AG09309 (cell line): ENCODE data around the gene RRBP1.
A peak's percentile ranks its signal among the peaks of the same experiment; 100 is the strongest.

Experiments
- DNase-seq: peaks from one replicate; pipeline ENCODE4 v3.0.0-alpha.2; 2010; ENCODE audit warnings: low read depth
- H3K4me3 ChIP-seq: 2 replicates; pipeline ENCODE4 v1.5.1; 2011; ENCODE audit warnings: mild to moderate bottlenecking, low read depth, low read length, moderate library complexity; ENCODE audit not compliant: control insufficient read depth
- CTCF ChIP-seq: IDR thresholded peaks from 2 replicates; pipeline ENCODE4 v1.5.1; 2011; ENCODE audit warnings: mild to moderate bottlenecking, low read depth, low read length, inconsistent platforms; ENCODE audit not compliant: insufficient read depth, control insufficient read depth; ENCODE audit errors: missing control alignments

Gene RRBP1, protein sequence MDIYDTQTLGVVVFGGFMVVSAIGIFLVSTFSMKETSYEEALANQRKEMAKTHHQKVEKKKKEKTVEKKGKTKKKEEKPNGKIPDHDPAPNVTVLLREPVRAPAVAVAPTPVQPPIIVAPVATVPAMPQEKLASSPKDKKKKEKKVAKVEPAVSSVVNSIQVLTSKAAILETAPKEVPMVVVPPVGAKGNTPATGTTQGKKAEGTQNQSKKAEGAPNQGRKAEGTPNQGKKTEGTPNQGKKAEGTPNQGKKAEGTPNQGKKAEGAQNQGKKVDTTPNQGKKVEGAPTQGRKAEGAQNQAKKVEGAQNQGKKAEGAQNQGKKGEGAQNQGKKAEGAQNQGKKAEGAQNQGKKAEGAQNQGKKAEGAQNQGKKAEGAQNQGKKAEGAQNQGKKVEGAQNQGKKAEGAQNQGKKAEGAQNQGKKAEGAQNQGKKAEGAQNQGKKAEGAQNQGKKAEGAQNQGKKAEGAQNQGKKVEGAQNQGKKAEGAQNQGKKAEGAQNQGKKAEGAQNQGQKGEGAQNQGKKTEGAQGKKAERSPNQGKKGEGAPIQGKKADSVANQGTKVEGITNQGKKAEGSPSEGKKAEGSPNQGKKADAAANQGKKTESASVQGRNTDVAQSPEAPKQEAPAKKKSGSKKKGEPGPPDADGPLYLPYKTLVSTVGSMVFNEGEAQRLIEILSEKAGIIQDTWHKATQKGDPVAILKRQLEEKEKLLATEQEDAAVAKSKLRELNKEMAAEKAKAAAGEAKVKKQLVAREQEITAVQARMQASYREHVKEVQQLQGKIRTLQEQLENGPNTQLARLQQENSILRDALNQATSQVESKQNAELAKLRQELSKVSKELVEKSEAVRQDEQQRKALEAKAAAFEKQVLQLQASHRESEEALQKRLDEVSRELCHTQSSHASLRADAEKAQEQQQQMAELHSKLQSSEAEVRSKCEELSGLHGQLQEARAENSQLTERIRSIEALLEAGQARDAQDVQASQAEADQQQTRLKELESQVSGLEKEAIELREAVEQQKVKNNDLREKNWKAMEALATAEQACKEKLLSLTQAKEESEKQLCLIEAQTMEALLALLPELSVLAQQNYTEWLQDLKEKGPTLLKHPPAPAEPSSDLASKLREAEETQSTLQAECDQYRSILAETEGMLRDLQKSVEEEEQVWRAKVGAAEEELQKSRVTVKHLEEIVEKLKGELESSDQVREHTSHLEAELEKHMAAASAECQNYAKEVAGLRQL (N-terminal part only)

GRCh38 chr20:17682103-17682888 lies at the start of gene RRBP1:
Gene RRBP1 (minus strand): TSS chr20:17682242. CDS start chr20:17660507, 21,735 bp downstream.
- TF ChIP-seq CTCF: peak; percentile 86
- peak within 1 kb of the TSS; percentile 80 for H3K4me3 ChIP-seq

DNA sequence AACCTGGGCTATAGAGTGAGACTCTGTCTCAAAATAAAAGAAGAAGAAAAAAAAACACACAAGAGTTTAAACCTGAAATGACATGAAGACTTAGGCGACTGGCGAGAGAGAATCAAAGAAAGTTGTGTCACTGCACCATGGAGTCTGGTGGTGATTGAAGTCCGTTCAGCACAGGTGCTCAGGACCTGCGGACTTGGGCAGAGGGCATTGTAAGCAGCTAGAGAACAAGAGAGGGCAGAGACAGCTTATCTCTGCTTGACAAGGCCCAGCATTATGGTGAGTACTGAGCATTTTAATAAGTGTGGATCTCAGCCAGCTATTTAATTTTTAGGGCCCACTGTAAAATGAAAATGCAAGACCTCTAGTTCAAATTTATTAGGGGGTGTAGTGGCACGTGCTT lies 49.2 kb upstream of the RRBP1 start:
- TF ChIP-seq CTCF: no peak
- DNase-seq: no peak
- H3K4me3 ChIP-seq: no peak overlapping the region

More at GRCh38 chr20:17682103-17682888, at the start of gene RRBP1:
- peak; percentile 89 for DNase-seq

DNA sequence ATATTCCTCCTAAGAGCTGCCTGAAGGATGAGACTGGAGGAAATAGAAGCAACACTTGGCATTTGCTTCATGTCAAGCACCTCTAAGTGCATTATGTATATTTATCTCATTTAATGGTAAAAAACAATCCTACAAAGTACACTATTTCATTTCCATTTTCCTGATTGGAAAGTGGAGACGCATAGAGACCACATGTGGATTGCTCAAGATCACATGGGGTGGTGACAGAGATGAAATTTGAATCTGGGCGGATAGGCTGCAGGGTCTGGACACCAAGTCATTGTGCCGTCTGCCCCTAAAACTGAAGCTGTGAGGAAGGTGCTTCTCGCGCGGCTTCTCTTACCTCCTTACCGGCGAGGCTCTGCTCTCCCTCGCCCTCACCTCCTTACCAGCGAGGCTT lies 48.0 kb upstream of the RRBP1 start:
- no peak for DNase-seq
- no peak overlapping the region for H3K4me3 ChIP-seq
- TF ChIP-seq CTCF: no peak

GRCh38 chr20:17728074-17728473 lies 46.0 kb upstream of the RRBP1 start:
- no peak for DNase-seq
- H3K4me3 ChIP-seq: no peak overlapping the region
- TF ChIP-seq CTCF: no peak

GRCh38 chr20:17727351-17727750 lies 45.3 kb upstream of the RRBP1 start:
- no peak overlapping the region for H3K4me3 ChIP-seq
- DNase-seq: no peak
- no peak for TF ChIP-seq CTCF
